ENCODE results near the gene NTRK3. TPM values are rescaled to one million over a fixed set of nuclear protein-coding genes. Genes with fewer than 3 reads are reported as not detected.
A peak's percentile ranks its signal among the peaks of the same experiment; 100 is the strongest.

NTRK3 gene
- total and polyA plus RNA-seq, 5 experiments from 2014 or later, result not detected

GRCh38 chr15:87935583-87935982 is 321.0 kb downstream of the NTRK3 start:
- Mint-ChIP-seq H3K27me3 (peaks cover 0 to 13% (median 10%) of the 10 kb centered on the region in 5 donors), H3K4me1 (no peaks in the 10 kb centered on the region), H3K4me3 (no peak overlapping the region), H3K36me3 (no peaks in the 10 kb centered on the region), H3K27ac (no peak overlapping the region), H3K9me3 (peaks cover 0 to 5% (median 0%) of the 10 kb centered on the region in 9 donors)
- ATAC-seq (no peak), DNase-seq (no peak)
- POLR2A ChIA-PET, result no interaction called here

- H3K4me3 Mint-ChIP-seq, result no peak overlapping the region
- H3K4me1 Mint-ChIP-seq, result no peaks in the 10 kb centered on the region
- H3K36me3 Mint-ChIP-seq, result no peaks in the 10 kb centered on the region
- DNase-seq (no peak), ATAC-seq (no peak)
- H3K9me3 Mint-ChIP-seq, result peaks cover 0 to 5% (median 0%) of the 10 kb centered on the region in 9 donors
- no peak overlapping the region for H3K27ac Mint-ChIP-seq
- POLR2A ChIA-PET, result no interaction called here
- H3K27me3 Mint-ChIP-seq, result peaks cover 0 to 6% (median 3%) of the 10 kb centered on the region in 5 donors
Measured at GRCh38 chr15:87931584-87931983, 325.0 kb downstream of the NTRK3 start.

GRCh38 chr15:87930457-87930856 is 326.1 kb downstream of the NTRK3 start:
- no peak for ATAC-seq
- Mint-ChIP-seq H3K9me3 (peaks cover 0 to 5% (median 0%) of the 10 kb centered on the region in 9 donors), H3K27me3 (peaks cover 0 to 4% (median 0%) of the 10 kb centered on the region in 5 donors), H3K4me3 (no peak overlapping the region), H3K4me1 (no peaks in the 10 kb centered on the region), H3K27ac (no peak overlapping the region), H3K36me3 (no peaks in the 10 kb centered on the region)
- DNase-seq, result no peak
- POLR2A ChIA-PET, result no interaction called here

GRCh38 chr15:87929841-87930240 is 326.7 kb downstream of the NTRK3 start:
- H3K27ac Mint-ChIP-seq, result no peak overlapping the region
- POLR2A ChIA-PET, result no interaction called here

GRCh38 chr15:87924433-87924832 is 332.1 kb downstream of the NTRK3 start:
- ATAC-seq, result no peak

More at GRCh38 chr15:87929841-87930240, 326.7 kb downstream of the NTRK3 start:
- no peak for DNase-seq
- peaks cover 0 to 2% (median 0%) of the 10 kb centered on the region in 5 donors for H3K27me3 Mint-ChIP-seq
- no peak overlapping the region for H3K4me3 Mint-ChIP-seq
- H3K4me1 Mint-ChIP-seq, result no peaks in the 10 kb centered on the region
- peaks cover 0 to 3% (median 0%) of the 10 kb centered on the region in 9 donors for H3K9me3 Mint-ChIP-seq
- no peaks in the 10 kb centered on the region for H3K36me3 Mint-ChIP-seq
- no peak for ATAC-seq

GRCh38 chr15:87919064-87919463 is 337.5 kb downstream of the NTRK3 start:
- H3K27ac Mint-ChIP-seq, result no peak overlapping the region

More at GRCh38 chr15:87924433-87924832, 332.1 kb downstream of the NTRK3 start:
- Mint-ChIP-seq H3K27ac (no peak overlapping the region), H3K9me3 (no peaks in the 10 kb centered on the region), H3K27me3 (peaks cover 0 to 3% (median 1%) of the 10 kb centered on the region in 5 donors), H3K4me1 (no peaks in the 10 kb centered on the region), H3K36me3 (no peaks in the 10 kb centered on the region), H3K4me3 (no peak overlapping the region)
- no peak for DNase-seq
- POLR2A ChIA-PET, result no interaction called here

GRCh38 chr15:87917480-87917879 is 339.1 kb downstream of the NTRK3 start:
- DNase-seq, result no peak
- no peaks in the 10 kb centered on the region for H3K36me3 Mint-ChIP-seq
- H3K9me3 Mint-ChIP-seq, result no peaks in the 10 kb centered on the region
- no peaks in the 10 kb centered on the region for H3K4me1 Mint-ChIP-seq
- POLR2A ChIA-PET, result no interaction called here
- no peak overlapping the region for H3K4me3 Mint-ChIP-seq
- H3K27me3 Mint-ChIP-seq, result peaks cover 0 to 18% (median 0%) of the 10 kb centered on the region in 5 donors
- no peak overlapping the region for H3K27ac Mint-ChIP-seq
- ATAC-seq, result no peak

More at GRCh38 chr15:87919064-87919463, 337.5 kb downstream of the NTRK3 start:
- ATAC-seq, result no peak
- Mint-ChIP-seq H3K27me3 (peaks cover 0 to 12% (median 0%) of the 10 kb centered on the region in 5 donors), H3K36me3 (no peaks in the 10 kb centered on the region), H3K4me3 (no peak overlapping the region), H3K9me3 (no peaks in the 10 kb centered on the region), H3K4me1 (no peaks in the 10 kb centered on the region)
- POLR2A ChIA-PET, result no interaction called here
- DNase-seq, result no peak

GRCh38 chr15:87916208-87916607 is 340.3 kb downstream of the NTRK3 start:
- POLR2A ChIA-PET, result no interaction called here

GRCh38 chr15:87910301-87910700 is 346.2 kb downstream of the NTRK3 start:
- DNase-seq (no peak), ATAC-seq (no peak)
- Mint-ChIP-seq H3K27me3 (peaks cover 0 to 33% (median 12%) of the 10 kb centered on the region in 5 donors), H3K36me3 (no peaks in the 10 kb centered on the region), H3K27ac (no peak overlapping the region), H3K9me3 (peaks cover 0 to 10% (median 0%) of the 10 kb centered on the region in 9 donors), H3K4me3 (no peak overlapping the region), H3K4me1 (peaks cover 0 to 2% (median 0%) of the 10 kb centered on the region in 4 donors)
- POLR2A ChIA-PET, result no interaction called here

More at GRCh38 chr15:87916208-87916607, 340.3 kb downstream of the NTRK3 start:
- Mint-ChIP-seq H3K36me3 (no peaks in the 10 kb centered on the region), H3K27ac (no peak overlapping the region), H3K4me1 (no peaks in the 10 kb centered on the region), H3K27me3 (peaks cover 0 to 22% (median 0%) of the 10 kb centered on the region in 5 donors), H3K4me3 (no peak overlapping the region), H3K9me3 (no peaks in the 10 kb centered on the region)
- DNase-seq (no peak), ATAC-seq (no peak)

- Mint-ChIP-seq H3K9me3 (peaks cover 0 to 10% (median 0%) of the 10 kb centered on the region in 9 donors), H3K4me3 (no peak overlapping the region), H3K27ac (peak overlapping the region in 1 of 10 donors; percentile 37), H3K36me3 (no peaks in the 10 kb centered on the region), H3K27me3 (peaks cover 0 to 33% (median 13%) of the 10 kb centered on the region in 5 donors), H3K4me1 (peaks cover 0 to 2% (median 0%) of the 10 kb centered on the region in 4 donors)
- POLR2A ChIA-PET, result no interaction called here
- ATAC-seq (no peak), DNase-seq (no peak)
Measured at GRCh38 chr15:87907676-87908446, 348.7 kb downstream of the NTRK3 start.

- peaks cover 0 to 10% (median 0%) of the 10 kb centered on the region in 9 donors for H3K9me3 Mint-ChIP-seq
- no peak overlapping the region for H3K27ac Mint-ChIP-seq
- DNase-seq (no peak), ATAC-seq (no peak)
- no peak overlapping the region for H3K4me3 Mint-ChIP-seq
- POLR2A ChIA-PET, result no interaction called here
- H3K27me3 Mint-ChIP-seq, result peaks cover 0 to 34% (median 13%) of the 10 kb centered on the region in 5 donors
- no peaks in the 10 kb centered on the region for H3K36me3 Mint-ChIP-seq
- H3K4me1 Mint-ChIP-seq, result peaks cover 0 to 2% (median 0%) of the 10 kb centered on the region in 4 donors
Measured at GRCh38 chr15:87906444-87906843, 350.1 kb downstream of the NTRK3 start.

- no peak overlapping the region for H3K27ac Mint-ChIP-seq
- H3K4me1 Mint-ChIP-seq, result no peaks in the 10 kb centered on the region
- ATAC-seq, result no peak
- H3K27me3 Mint-ChIP-seq, result peaks cover 0 to 19% (median 6%) of the 10 kb centered on the region in 5 donors
- H3K36me3 Mint-ChIP-seq, result no peaks in the 10 kb centered on the region
- POLR2A ChIA-PET, result no interaction called here
- H3K4me3 Mint-ChIP-seq, result no peak overlapping the region
- no peak for DNase-seq
- H3K9me3 Mint-ChIP-seq, result peaks cover 0 to 3% (median 0%) of the 10 kb centered on the region in 9 donors
Measured at GRCh38 chr15:87902772-87903426, 353.6 kb downstream of the NTRK3 start.
